ENCODE measurements around the gene CDC42EP4.

DNA sequence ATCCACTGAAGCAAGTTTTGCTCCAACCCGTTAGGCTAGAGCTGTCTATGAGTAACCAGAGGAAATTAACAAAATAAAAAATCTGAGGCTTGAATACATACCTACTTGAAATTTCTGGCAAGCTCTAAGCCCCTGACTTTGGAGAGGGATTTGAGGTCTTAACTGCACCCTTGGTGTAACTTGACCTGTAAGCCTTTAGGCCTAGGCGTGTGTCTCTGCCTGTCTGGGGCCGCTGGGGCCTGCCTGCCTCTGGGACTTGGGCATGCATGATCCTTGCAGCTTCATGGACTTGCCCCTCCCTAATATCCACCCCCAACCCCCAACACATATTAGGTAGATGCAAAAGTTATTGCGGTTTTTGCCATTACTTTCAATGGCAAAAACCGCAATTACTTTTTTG lies 3.7 kb upstream of the CDC42EP4 start:
- TF ChIP-seq CTCF (IDR thresholded peaks at IDR 0.05; ENCODE audit: poor library complexity, severe bottlenecking) = no peak
- TF ChIP-seq, protein P1, sequence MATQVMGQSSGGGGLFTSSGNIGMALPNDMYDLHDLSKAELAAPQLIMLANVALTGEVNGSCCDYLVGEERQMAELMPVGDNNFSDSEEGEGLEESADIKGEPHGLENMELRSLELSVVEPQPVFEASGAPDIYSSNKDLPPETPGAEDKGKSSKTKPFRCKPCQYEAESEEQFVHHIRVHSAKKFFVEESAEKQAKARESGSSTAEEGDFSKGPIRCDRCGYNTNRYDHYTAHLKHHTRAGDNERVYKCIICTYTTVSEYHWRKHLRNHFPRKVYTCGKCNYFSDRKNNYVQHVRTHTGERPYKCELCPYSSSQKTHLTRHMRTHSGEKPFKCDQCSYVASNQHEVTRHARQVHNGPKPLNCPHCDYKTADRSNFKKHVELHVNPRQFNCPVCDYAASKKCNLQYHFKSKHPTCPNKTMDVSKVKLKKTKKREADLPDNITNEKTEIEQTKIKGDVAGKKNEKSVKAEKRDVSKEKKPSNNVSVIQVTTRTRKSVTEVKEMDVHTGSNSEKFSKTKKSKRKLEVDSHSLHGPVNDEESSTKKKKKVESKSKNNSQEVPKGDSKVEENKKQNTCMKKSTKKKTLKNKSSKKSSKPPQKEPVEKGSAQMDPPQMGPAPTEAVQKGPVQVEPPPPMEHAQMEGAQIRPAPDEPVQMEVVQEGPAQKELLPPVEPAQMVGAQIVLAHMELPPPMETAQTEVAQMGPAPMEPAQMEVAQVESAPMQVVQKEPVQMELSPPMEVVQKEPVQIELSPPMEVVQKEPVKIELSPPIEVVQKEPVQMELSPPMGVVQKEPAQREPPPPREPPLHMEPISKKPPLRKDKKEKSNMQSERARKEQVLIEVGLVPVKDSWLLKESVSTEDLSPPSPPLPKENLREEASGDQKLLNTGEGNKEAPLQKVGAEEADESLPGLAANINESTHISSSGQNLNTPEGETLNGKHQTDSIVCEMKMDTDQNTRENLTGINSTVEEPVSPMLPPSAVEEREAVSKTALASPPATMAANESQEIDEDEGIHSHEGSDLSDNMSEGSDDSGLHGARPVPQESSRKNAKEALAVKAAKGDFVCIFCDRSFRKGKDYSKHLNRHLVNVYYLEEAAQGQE (IDR thresholded peaks at IDR 0.05; ENCODE audit: borderline replicate concordance) = no peak
- TF ChIP-seq RAD21 (conservative IDR thresholded peaks at IDR 0.05) = no peak
- no peak for TF ChIP-seq SMC3 (conservative IDR thresholded peaks at IDR 0.05; ENCODE audit: poor library complexity)
- TF ChIP-seq EP300 (conservative IDR thresholded peaks at IDR 0.05; ENCODE audit: poor library complexity, severe bottlenecking) = no peak
- TF ChIP-seq EZH2 (IDR thresholded peaks at IDR 0.05; ENCODE audit: borderline replicate concordance, insufficient read depth, low read length, poor library complexity, severe bottlenecking) = no peak
- no peak for TF ChIP-seq POLR2AphosphoS5 (IDR thresholded peaks at IDR 0.05)
- TF ChIP-seq TAF1 (IDR thresholded peaks at IDR 0.05; ENCODE audit: low read depth) = no peak

Measured in neural cell (in vitro differentiated cells).